HG03159 (cell line): ENCODE data around the gene NPBWR2.

ENCODE experiments used
- ATAC-seq: cut with Tn5 transposase; IDR thresholded peaks from one replicate; pipeline ENCODE4 v1.9.1; 2021; ENCODE audit warnings: mild to moderate bottlenecking, moderate library complexity; ENCODE audit not compliant: unreplicated experiment

Gene NPBWR2, protein sequence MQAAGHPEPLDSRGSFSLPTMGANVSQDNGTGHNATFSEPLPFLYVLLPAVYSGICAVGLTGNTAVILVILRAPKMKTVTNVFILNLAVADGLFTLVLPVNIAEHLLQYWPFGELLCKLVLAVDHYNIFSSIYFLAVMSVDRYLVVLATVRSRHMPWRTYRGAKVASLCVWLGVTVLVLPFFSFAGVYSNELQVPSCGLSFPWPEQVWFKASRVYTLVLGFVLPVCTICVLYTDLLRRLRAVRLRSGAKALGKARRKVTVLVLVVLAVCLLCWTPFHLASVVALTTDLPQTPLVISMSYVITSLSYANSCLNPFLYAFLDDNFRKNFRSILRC

DNA sequence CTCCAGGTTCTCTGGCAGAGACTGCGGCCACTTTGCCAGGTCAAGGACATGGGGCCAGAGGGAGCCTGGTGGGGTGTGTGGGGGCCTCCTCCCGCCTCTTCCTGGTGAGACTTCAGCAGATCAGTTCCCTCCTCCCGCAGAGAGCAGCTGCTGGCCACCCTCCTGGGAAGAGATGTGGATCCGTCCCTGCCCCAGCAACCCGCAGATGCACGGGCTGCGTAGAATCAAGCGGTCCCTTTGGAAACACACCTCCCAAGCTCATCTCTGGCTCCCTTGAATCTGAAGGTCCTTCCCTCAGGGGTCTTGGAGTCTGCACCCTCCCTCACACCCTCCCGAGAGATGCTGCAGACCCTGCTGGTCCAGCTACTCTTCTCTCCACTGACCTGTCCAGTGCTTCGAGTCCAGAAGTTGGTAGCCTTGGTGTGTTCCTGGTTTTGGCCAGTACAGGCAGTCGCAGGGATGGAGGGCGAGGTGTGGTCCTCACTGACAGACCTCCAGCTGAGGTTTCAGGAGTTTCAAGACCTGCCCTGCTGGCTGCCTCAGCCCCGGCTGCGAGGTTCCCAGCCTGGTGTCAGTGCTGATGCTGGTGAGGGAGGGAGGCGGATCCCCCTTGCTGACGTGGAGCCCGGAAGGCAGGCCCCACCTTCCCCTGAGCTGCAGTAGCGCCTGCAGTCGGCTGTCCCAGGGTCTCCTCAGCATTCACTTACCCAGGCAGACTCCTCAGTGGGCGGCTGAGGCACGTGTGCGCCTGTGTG lies at the start of gene NPBWR2:
TSS of gene NPBWR2 (minus strand) at position 585 of the 755 bp plus-strand sequence. CDS start 734 bp downstream, outside the sequence.
- ATAC-seq, result no peak

DNA sequence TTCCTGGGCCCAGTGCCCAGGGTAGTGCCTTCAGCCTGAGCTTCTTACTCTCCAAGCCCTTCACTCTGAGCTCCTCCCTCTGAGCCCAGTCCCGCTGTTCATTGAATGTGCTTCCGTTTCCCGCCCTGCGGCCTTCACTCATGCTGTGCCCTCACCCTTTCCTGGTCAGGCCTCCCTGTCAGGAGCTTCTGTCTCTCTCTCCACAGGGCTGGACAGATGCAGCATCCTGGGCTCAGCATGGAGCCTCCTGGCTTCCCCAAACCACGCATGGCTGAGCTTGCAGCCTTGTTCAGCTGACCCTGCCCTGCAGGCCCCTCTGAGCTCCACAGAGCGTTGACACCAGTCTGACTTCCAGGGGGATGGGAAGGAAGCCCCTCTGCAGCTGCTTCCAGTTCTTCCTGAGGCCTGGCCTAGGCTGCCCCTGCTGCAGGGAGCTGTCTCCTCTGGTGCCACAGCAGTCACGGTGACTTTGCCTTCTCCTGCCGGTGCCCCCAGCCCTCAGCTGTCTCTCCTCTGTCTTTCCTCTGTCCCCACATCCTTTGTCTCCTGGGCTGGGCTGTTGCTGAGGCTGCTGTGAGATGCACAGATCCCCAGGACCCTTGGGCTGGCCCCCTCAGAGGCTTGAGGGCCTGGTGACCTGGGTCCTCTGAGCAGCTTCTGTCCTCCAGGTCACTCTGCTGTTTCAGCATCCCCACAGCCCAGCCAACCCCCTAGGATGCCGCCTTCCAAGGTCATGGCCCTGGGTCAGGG lies 48.9 kb upstream of the NPBWR2 start:
- no peak for ATAC-seq

DNA sequence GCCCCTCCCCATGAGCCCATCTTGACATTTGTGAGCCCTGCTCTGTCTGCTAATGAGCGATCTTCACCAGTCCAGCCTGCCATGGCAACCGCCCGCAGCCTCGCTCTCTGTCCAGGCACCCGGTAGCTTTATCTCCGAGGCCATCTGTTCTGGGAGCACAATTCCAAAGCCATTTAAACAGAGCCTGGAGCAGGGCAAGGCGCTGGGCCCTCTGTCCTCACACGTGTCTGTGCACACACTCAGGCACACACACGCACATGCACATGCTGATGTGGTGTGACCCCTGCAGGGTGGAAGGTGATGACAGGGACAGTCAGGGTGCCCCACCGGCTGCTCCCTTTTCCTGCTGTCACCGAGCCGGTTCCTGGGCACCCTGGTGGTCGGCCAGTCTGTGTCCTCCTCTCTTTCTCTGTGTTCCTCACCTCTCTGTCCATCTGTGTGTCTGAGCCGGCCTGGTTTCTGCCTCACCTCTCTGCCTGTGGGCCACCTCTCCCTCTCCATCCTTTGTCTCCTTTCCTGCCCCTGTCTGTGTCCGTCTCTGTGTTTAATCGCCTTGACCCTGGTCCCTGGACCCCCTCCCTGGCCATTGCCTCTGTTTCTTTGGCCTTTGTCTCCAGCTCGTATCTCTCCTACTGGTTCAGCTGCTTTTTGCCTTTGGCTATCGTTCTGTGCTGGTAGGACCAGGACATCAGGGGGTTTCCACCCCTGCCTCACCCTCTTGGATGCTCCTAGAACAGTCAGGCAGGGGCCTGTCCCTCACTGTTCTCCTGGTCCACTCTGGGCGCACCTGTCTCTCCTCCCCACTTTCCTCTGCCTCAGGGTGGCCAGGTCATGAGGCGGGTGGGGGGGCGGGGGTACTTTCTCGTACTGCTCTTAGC lies 48.1 kb upstream of the NPBWR2 start:
- ATAC-seq, result no peak

DNA sequence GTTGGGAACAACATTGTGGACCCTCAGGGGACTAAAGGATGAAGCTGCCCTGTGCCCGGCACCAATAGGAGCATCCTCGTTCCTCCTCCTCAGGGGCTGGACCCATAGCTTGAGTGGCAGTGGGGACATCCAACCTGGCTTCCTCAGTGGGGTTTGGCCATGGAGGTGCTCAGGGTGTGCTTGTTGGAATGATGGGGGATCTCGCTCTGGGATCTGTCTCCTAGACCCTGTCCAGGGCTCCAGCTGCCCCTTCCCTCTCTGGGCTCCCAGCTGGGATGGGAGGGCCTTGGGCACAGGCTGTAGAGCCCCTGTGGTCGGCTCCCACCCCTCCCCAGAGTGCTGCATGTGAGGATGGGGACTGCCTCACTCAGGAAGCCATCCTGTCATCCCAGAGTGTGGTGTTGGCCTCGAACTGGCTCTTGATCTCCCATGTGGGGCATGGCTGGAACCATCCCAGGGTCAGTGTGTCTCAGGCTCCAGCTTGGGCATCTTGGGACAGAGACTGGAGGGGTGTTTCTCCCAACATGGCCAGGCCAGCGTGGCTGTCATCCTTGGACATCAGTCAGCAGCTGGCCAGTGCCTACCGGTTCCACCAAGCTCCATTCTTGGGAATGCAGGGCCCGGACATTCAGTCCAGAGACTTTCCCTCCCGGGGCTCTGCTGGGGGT lies 47.4 kb upstream of the NPBWR2 start:
- ATAC-seq, result no peak

DNA sequence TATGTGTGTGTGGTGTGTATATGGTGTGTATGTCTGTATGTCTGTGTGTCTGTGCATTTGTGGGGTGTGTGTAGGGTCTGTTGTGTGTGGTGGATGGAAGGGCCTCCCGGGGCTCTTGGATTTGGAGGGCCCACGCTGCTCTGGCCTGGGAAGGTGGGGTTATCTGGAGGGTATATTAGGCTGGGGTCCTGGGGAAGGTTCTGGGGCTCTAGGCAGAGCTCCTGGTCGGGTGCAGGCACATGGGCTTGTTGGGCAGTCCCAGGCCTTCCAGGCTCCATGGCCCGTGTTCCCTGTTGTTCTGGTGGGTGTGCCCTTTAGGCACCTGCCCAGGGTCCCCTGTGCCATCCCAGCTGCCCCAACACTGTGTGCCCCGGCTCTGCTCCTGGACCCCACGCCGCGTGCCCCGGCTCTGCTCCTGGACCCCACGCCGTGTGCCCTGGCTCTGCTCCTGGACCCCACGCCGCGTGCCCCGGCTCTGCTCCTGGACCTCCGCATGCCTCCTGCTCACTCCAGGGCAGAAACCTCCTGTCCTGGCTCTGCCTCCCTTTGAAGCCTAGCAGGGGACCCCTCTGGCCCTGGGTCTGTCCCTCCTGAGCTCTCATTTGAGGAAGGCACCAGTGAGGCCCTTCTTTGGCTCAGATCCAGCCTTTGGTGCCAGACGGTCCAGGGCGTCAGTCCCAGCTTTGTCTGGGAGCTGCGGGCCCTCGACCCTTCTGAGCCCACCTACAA lies 46.7 kb upstream of the NPBWR2 start:
- ATAC-seq, result no peak

DNA sequence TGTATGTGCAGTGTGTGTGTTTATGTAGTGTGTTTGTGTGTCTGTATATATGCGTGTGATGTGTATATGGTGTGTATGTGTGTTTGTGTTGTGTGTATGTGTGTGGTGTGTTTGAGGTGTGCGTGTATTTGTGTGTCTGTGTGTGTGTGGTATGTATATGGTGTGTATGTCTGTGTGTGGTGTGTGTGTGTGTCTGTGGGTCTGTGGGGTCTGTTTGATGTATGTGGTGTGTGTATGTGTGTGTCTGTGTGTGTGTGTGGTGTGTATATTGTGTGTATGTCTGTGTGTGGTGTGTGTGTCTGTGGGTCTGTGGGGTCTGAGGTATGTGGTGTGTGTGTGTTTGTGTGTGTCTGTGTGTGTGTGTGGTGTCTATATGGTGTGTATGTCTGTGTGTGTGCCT lies 46.0 kb upstream of the NPBWR2 start:
- no peak for ATAC-seq

DNA sequence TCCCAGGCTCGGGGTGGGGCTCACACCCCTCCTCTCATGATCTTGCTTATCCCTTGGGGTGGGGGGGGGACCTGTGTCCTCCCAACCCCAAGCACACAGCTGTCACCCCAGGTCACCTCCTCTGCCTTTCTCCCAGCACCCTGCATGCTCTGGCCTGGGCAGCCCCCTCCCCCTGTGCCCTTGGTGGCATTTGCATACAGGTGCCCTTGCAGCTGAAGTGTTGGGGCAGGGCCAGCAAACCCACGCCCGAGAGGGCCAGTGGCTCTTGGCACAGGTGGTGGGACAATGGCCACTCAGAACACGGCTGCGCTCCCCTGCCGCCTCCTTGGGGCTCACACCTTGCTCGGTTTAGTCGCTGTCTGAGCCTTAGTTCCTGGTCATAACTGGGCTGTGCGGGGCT lies 45.5 kb upstream of the NPBWR2 start:
- no peak for ATAC-seq

DNA sequence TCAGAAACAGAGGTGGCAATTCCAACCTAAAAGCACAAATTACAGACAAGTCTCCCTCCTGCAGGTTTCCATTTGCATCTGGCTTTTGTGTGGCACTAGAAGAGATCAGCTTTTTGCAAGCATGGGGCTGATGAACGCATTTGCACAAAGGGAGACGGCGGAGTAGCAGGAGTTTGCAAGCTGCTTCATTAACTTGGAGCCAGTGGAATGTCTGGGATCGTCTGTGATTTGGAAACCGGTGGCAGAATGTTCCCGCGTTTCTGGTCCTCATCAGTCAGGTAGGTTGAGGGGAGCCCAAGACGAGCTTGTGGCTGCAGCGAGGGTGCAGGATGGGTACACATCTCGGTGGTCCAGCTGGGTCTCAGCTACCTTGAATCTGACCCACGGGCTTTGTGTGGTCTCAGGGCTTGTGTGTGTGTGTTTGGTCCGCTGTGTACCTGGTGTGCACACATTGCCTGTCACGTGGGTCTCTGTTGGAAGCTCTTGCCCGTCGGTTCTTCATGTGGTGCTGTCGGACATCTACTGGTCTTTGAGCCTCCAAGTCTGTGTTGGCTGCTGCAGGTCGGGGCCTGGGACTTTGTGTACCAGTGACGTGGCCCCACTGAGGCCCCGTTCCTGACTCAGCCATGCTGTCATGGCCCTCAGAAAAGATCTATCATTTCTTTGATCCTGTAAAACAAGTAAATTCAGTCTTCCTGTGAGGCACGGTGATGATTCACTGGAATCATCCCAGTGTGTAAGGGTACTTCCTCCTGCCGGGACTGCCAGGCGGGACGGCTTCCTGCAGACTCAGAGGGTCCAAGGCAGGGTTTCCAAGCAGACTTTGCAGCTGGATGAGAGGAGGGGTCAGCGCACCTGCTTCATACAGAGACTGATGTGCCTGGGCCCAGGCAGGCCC lies 44.5 kb upstream of the NPBWR2 start:
- ATAC-seq, result no peak

DNA sequence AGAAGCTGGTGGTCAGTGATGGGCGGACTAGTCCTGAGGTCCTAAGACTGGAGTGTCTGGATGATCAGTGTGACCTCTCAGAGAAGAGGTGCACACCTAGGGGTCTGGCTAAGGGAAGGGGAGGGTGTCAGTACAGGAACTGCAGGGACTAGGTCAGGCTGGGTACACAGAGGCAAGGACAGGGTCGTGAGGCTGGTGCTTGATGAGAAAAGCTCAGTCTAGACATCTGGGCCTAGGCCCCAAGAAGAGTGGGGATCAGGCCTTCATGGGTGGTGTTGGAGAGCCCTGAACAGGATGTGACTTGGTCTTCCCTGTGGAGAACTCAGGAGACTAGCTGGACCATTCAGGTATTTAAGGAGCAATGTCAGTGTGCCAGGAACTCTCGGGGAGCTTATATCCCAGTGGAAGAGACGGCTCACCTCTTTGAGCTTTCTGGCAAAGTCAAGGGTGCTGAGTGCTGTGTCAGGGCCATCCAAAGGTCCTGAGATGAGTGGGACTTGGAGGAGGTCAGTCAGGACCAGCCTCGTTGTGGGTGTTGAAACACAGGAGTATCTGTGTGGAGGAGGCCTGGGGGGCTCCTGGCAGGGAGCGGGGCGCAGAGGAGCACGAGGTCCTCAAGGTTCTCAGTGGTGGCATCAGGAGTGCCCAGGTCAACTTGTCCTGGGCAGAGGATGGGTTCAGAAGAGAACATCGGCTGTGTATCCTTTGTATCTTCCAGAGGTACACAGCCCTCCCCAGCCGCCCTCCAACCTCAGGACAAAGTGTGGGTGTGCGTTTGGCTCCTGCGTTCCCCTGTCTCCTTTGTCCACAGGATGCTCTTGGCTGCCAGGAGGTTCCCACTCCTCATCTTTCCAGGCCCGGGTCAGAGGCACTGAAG lies 43.6 kb upstream of the NPBWR2 start:
- no peak for ATAC-seq

DNA sequence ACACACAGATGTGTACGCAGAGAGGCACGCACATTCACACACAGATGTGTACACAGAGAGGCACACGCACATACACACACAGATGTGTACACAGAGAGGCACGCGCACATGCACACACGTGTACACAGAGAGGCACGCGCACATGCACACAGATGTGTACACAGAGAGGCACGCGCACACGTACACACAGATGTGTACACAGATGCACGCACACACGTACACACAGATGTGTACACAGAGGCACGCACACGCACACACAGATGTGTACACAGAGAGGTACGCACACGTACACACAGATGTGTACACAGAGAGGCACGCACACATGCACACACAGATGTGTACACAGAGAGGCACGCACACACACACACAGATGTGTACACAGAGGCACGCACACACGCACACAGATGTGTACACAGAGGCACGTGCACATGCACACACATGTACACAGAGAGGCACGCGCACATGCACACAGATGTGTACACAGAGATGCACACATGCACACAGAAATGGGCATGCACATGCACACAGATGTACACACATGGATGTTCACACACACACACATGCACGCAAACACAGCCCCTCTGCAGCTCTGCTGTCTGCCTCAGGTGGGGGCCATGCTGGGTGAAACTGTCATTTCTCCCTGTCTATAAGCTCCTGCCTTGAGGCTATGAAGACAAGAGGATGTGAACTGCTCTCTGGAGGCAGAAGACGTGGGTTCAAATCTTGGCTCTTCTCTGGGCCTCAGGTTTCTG lies 42.6 kb upstream of the NPBWR2 start:
- no peak for ATAC-seq

DNA sequence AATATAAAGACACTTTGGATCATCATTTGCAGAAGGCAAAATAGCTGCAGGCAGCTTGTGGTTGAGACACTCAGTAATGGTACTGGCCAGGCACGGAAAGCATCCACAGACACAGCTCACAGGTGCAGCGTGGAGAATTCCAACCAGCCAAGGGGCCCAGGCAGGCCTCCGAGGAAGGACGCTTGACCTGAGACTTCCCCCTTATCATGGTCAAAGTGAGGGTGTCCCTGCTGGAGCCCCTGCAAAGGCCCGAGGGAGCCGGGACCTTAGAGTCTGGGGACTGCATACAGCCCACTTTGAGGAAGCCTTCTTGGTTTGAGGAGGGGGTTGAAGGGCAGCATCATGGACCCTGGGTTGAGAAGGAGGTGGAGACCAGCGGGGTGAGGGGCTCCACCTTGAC lies 41.8 kb upstream of the NPBWR2 start:
- no peak for ATAC-seq

DNA sequence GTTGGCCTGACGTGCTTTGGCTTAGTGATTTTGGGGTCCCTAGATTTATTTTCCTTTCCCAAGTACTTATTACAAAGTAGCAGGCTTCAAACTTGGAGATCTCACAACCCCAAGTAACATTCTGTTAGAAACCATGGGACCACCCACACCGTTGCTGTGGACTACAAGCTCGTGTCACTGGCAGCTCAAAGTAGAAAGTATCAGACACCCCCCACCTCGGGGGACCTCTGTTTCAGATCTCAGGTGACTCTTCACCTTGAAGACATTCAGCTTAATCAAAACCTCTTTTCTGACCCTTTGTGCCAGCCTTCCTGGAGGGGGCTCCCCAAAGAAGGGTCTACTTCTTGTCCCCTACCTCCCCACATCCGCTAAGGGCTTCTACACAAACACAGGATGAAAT lies 41.2 kb upstream of the NPBWR2 start:
- no peak for ATAC-seq

DNA sequence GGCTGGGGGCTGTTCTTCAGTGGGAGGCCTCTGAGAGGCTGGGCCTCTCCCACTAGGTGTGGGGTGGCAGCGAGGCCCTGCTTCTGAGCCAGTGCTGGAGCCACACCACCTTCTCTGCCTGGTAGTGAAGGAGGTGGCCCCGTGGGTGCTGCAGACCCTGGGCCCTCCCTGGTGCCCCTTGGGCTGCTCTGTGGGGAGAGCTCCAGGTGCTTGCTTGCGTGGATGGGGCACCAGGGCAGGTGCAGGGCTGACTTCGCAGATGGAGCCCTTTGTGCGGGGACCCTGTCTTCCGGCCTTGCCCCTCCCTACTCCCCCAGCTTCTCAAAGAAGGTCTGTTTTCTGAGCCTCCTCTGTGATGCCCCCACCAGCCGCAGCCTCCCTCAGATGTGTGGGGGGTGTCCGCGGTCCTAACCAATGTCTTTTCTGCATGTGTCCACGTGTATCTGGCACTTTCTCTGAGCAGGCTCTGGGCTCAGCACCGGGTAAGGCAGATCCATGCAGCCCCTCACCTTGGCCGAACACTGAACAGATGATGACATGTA lies 39.6 kb upstream of the NPBWR2 start:
- no peak for ATAC-seq

DNA sequence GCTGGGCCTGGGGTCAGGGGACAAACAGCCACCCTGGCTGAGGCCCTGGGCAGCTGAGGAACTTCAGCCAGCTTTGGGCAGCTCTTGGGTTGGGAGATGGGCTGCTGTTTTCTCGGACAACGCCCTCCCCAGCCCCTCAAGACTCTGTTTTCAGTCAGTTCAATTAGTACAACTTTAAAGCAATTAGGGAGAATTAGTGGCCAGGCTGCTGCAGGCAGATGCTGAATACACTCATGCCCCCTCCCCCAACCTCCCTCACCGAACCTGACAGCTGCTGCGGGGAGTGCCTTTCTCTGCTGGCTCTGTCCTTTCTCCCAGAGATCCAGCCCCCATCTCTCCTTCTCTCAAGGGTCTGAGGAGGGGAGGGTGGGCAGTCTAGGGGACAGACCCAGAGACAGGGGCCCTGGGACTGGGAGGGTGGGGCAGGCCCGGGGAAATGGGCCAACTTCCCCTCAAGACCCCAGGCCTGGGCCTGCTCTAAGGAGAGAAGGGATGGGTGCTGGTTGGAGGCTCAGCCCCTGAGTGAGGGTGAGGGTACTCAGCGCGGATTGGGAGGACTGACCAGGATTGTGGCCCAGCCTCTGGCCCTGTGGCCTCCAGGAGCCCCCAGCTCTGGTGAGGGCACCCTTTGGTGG lies 39.1 kb upstream of the NPBWR2 start:
- ATAC-seq, result no peak

DNA sequence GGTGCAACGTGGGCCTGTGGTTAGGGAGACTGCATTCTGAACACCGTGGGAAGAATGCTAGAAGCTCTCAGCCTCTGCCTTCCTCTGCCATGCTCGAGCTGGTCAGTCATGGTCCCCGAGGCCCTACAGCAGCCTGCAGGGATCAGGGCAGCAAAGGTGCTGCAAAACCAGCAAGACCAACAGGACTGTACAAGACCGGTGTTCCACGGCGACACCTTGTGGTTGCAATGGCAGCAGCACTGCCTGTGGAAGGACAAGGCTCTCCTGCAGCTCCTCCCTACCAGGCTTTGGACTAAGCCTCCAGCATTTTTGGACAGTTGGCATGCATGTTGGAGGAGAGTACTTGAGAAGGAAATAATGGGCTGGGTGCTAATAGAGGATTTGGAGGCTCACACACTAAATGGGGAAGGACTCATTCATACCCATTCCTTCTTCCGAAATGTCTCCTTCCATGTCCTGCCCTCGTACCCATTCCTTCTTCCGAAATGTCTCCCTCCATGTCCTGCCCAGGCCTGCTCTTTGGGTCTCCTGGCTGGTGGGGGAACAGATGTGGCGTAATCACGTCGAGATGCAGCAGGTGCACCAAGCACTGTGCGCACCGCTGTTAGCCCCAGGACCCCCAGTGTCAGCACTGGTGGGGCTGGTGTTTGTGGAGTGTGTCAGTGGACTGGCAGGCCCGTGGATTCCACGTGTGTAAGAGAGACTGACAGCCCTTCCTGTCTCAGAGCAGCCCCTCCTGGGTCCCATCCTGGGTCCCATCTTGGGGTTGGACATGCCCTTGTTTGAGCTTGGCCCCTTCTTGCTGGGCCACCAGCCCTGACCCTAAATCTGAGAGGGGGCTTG lies 38.3 kb upstream of the NPBWR2 start:
- ATAC-seq, result no peak
